Measurements from ENCODE around the gene APOA1. TPM values are rescaled to one million over a fixed set of nuclear protein-coding genes. Genes with fewer than 3 reads are reported as not detected.

Gene APOA1
- total RNA-seq, 1 donor from 2014 or later: 2.7 TPM

GRCh38 chr11:116832350-116833290 lies 4.8 kb downstream of the APOA1 start:
- Histone ChIP-seq H3K79me2 (ENCODE audit: low read depth) (no peaks in the 10 kb centered on the region), H3K4me2 (no peak overlapping the region), H2AFZ (replicated peaks) (no peak overlapping the region), H3K36me3 (no peaks in the 10 kb centered on the region), H4K20me1 (ENCODE audit: low read depth) (no peaks in the 10 kb centered on the region), H3K27me3 (peaks cover 19% of the 10 kb centered on the region), H3F3A (ENCODE audit: low read depth) (peaks cover 6% of the 10 kb centered on the region), H3K27ac (no peak overlapping the region), H3K4me3 (no peak overlapping the region), H3K4me1 (peaks cover 17% of the 10 kb centered on the region), H3K9ac (no peak overlapping the region), H3K9me3 (ENCODE audit: low read depth) (no peaks in the 10 kb centered on the region)
- H3K36me3 Mint-ChIP-seq: no peaks in the 10 kb centered on the region
- no peaks in the 10 kb centered on the region for H3K27me3 Mint-ChIP-seq (ENCODE audit: insufficient read depth, low read depth)
- no peak overlapping the region for H3K27ac Mint-ChIP-seq
- no peak for TF ChIP-seq EZH2 (IDR thresholded peaks at IDR 0.05)
- TF ChIP-seq CTCF (IDR thresholded peaks at IDR 0.05): no peak
- TF ChIP-seq EZH2phosphoT487 (IDR thresholded peaks at IDR 0.05): no peak
- H3K9me3 Mint-ChIP-seq: peaks cover 5% of the 10 kb centered on the region
- H3K4me1 Mint-ChIP-seq: peaks cover 20% of the 10 kb centered on the region
- DNase-seq (ENCODE audit: low spot score): no peak
- no peak overlapping the region for H3K4me3 Mint-ChIP-seq

- peaks cover 19% of the 10 kb centered on the region for H3K27me3 ChIP-seq
- H3K4me3 Mint-ChIP-seq: no peak overlapping the region
- peaks cover 14% of the 10 kb centered on the region for H3K4me1 Mint-ChIP-seq
- H3K79me2 ChIP-seq (ENCODE audit: low read depth): no peaks in the 10 kb centered on the region
- H4K20me1 ChIP-seq (ENCODE audit: low read depth): no peaks in the 10 kb centered on the region
- no peaks in the 10 kb centered on the region for H3K9me3 ChIP-seq (ENCODE audit: low read depth)
- peaks cover 5% of the 10 kb centered on the region for H3K9me3 Mint-ChIP-seq
- H2AFZ ChIP-seq (replicated peaks): no peak overlapping the region
- no peak overlapping the region for H3K9ac ChIP-seq
- no peak for TF ChIP-seq EZH2 (IDR thresholded peaks at IDR 0.05)
- no peak for TF ChIP-seq CTCF (IDR thresholded peaks at IDR 0.05)
- no peak for TF ChIP-seq EZH2phosphoT487 (IDR thresholded peaks at IDR 0.05)
- H3K4me2 ChIP-seq: no peak overlapping the region
- H3K27me3 Mint-ChIP-seq (ENCODE audit: insufficient read depth, low read depth): no peaks in the 10 kb centered on the region
- H3F3A ChIP-seq (ENCODE audit: low read depth): peaks cover 6% of the 10 kb centered on the region
- no peak overlapping the region for H3K27ac Mint-ChIP-seq
- no peak overlapping the region for H3K27ac ChIP-seq
- no peaks in the 10 kb centered on the region for H3K36me3 ChIP-seq
- no peak for DNase-seq (ENCODE audit: low spot score)
- no peak overlapping the region for H3K4me3 ChIP-seq
- peaks cover 13% of the 10 kb centered on the region for H3K4me1 ChIP-seq
- H3K36me3 Mint-ChIP-seq: no peaks in the 10 kb centered on the region
Measured at GRCh38 chr11:116831790-116832349, 5.6 kb downstream of the APOA1 start.

GRCh38 chr11:116830184-116830912 lies 7.1 kb downstream of the APOA1 start:
- Mint-ChIP-seq H3K4me1 (peaks cover 15% of the 10 kb centered on the region), H3K27ac (no peak overlapping the region), H3K4me3 (no peak overlapping the region), H3K36me3 (no peaks in the 10 kb centered on the region), H3K9me3 (peaks cover 5% of the 10 kb centered on the region), H3K27me3 (ENCODE audit: insufficient read depth, low read depth) (no peaks in the 10 kb centered on the region)
- Histone ChIP-seq H3K27me3 (peaks cover 13% of the 10 kb centered on the region), H3K4me1 (peaks cover 10% of the 10 kb centered on the region), H3K9me3 (ENCODE audit: low read depth) (no peaks in the 10 kb centered on the region), H3K9ac (no peak overlapping the region), H3K27ac (no peak overlapping the region), H3K4me2 (no peak overlapping the region), H2AFZ (replicated peaks) (no peak overlapping the region), H4K20me1 (ENCODE audit: low read depth) (no peaks in the 10 kb centered on the region), H3K4me3 (no peak overlapping the region), H3K36me3 (no peaks in the 10 kb centered on the region), H3K79me2 (ENCODE audit: low read depth) (no peaks in the 10 kb centered on the region), H3F3A (ENCODE audit: low read depth) (peaks cover 4% of the 10 kb centered on the region)
- no peak for DNase-seq (ENCODE audit: low spot score)
- no peak for TF ChIP-seq EZH2 (IDR thresholded peaks at IDR 0.05)
- TF ChIP-seq EZH2phosphoT487 (IDR thresholded peaks at IDR 0.05): no peak
